ENCODE results near the gene SMIM15. TPM values are rescaled to one million over a fixed set of nuclear protein-coding genes. Genes with fewer than 3 reads are reported as not detected.

SMIM15 gene
- total and polyA plus RNA-seq, 10 of the 15 experiments (the other 5 are each of a cell fraction or from before 2014, with no cell fraction given), result 13.8 to 83.3 (median 53.9) TPM

GRCh38 chr5:61200582-61201155, 38.4 kb upstream of the SMIM15 start (continued):
- TF ChIP-seq SIN3A (IDR thresholded peaks at IDR 0.05; ENCODE audit: low read depth, low read length) (no peak), BACH1 (IDR thresholded peaks at IDR 0.05; ENCODE audit: borderline replicate concordance) (peak; percentile 32; the same call in 1 of the 2 replicates), MLLT1 (IDR thresholded peaks at IDR 0.05) (no peak), MYB (IDR thresholded peaks at IDR 0.05; ENCODE audit: borderline replicate concordance, low read depth, low read length) (no peak), ZNF592 (IDR thresholded peaks at IDR 0.05) (no peak), ETV6 (conservative IDR thresholded peaks at IDR 0.05 in 1 of 2, IDR thresholded peaks at IDR 0.05 in 1 of 2; ENCODE audit: borderline replicate concordance in 1 of 2, low read depth in 1 of 2) (no peak), MTA2 (IDR thresholded peaks at IDR 0.05; ENCODE audit: low read depth) (peak; percentile 66), CREB1 (IDR thresholded peaks at IDR 0.05; ENCODE audit: low read depth) (no peak), LARP7 (IDR thresholded peaks at IDR 0.05) (no peak), POU2F2 (IDR thresholded peaks at IDR 0.05; ENCODE audit: borderline replicate concordance, low read depth, low read length) (peak; percentile 22; the same call in 1 of the 3 replicates), BMI1 (IDR thresholded peaks at IDR 0.05; ENCODE audit: borderline replicate concordance) (no peak), PKNOX1 (IDR thresholded peaks at IDR 0.05) (no peak)
- TF ChIP-seq, protein P1, sequence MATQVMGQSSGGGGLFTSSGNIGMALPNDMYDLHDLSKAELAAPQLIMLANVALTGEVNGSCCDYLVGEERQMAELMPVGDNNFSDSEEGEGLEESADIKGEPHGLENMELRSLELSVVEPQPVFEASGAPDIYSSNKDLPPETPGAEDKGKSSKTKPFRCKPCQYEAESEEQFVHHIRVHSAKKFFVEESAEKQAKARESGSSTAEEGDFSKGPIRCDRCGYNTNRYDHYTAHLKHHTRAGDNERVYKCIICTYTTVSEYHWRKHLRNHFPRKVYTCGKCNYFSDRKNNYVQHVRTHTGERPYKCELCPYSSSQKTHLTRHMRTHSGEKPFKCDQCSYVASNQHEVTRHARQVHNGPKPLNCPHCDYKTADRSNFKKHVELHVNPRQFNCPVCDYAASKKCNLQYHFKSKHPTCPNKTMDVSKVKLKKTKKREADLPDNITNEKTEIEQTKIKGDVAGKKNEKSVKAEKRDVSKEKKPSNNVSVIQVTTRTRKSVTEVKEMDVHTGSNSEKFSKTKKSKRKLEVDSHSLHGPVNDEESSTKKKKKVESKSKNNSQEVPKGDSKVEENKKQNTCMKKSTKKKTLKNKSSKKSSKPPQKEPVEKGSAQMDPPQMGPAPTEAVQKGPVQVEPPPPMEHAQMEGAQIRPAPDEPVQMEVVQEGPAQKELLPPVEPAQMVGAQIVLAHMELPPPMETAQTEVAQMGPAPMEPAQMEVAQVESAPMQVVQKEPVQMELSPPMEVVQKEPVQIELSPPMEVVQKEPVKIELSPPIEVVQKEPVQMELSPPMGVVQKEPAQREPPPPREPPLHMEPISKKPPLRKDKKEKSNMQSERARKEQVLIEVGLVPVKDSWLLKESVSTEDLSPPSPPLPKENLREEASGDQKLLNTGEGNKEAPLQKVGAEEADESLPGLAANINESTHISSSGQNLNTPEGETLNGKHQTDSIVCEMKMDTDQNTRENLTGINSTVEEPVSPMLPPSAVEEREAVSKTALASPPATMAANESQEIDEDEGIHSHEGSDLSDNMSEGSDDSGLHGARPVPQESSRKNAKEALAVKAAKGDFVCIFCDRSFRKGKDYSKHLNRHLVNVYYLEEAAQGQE (IDR thresholded peaks at IDR 0.05; ENCODE audit: low read depth, low read length), result no peak
- TF ChIP-seq, protein P2, sequence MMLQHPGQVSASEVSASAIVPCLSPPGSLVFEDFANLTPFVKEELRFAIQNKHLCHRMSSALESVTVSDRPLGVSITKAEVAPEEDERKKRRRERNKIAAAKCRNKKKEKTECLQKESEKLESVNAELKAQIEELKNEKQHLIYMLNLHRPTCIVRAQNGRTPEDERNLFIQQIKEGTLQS (IDR thresholded peaks at IDR 0.05; ENCODE audit: borderline replicate concordance, extremely low read depth, low read depth, low read length), result no peak
- TF ChIP-seq, protein P3, sequence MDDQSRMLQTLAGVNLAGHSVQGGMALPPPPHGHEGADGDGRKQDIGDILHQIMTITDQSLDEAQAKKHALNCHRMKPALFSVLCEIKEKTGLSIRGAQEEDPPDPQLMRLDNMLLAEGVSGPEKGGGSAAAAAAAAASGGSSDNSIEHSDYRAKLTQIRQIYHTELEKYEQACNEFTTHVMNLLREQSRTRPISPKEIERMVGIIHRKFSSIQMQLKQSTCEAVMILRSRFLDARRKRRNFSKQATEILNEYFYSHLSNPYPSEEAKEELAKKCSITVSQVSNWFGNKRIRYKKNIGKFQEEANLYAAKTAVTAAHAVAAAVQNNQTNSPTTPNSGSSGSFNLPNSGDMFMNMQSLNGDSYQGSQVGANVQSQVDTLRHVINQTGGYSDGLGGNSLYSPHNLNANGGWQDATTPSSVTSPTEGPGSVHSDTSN (IDR thresholded peaks at IDR 0.05; ENCODE audit: insufficient replicate concordance, low read depth, low read length), result no peak
- TF ChIP-seq, protein P4, sequence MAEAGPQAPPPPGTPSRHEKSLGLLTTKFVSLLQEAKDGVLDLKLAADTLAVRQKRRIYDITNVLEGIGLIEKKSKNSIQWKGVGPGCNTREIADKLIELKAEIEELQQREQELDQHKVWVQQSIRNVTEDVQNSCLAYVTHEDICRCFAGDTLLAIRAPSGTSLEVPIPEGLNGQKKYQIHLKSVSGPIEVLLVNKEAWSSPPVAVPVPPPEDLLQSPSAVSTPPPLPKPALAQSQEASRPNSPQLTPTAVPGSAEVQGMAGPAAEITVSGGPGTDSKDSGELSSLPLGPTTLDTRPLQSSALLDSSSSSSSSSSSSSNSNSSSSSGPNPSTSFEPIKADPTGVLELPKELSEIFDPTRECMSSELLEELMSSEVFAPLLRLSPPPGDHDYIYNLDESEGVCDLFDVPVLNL (IDR thresholded peaks at IDR 0.05; ENCODE audit: low read depth, low read length), result no peak

All from GM12878 (cell line).